ENCODE measurements around the gene SMIM38.

GRCh38 chr11:69131121-69131566, 24.6 kb upstream of the SMIM38 start:
- no peak for TF ChIP-seq CTCF (IDR thresholded peaks at IDR 0.05; ENCODE audit: low read depth, low read length, missing input control)
- no peak for TF ChIP-seq ZBTB33 (IDR thresholded peaks at IDR 0.05)
- TF ChIP-seq TAF1 (conservative IDR thresholded peaks at IDR 0.05): no peak
- TF ChIP-seq REST (IDR thresholded peaks at IDR 0.05): no peak
- TF ChIP-seq GABPA (IDR thresholded peaks at IDR 0.05 in 1 of 2, conservative IDR thresholded peaks at IDR 0.05 in 1 of 2): no peak
- no peak for TF ChIP-seq HNF4A (conservative IDR thresholded peaks at IDR 0.05)
- no peak for TF ChIP-seq JUND (IDR thresholded peaks at IDR 0.05)
- TF ChIP-seq ATF3 (IDR thresholded peaks at IDR 0.05): no peak
- no peak for TF ChIP-seq SP1 (IDR thresholded peaks at IDR 0.05)
- TF ChIP-seq RAD21 (IDR thresholded peaks at IDR 0.05): no peak
